GM08714 (cell line): ENCODE measurements around the gene ELSPBP1.
"Not testable (repeated sequence)": the region's sequence is repeated elsewhere in the genome, so short reads cannot be mapped to it uniquely, and the experiment has no call there.

Experiments
- H3K4me3 ChIP-seq: fragments of 200-500 bp; sonication (Bioruptor generic); 2 replicates; pipeline ENCODE4 v1.5.1; 2014; ENCODE audit warnings: mild to moderate bottlenecking, low read length, inconsistent platforms
- ZNF274 ChIP-seq: IDR thresholded peaks from 2 replicates; pipeline ENCODE4 v1.6.1; 2012; ENCODE audit warnings: mild to moderate bottlenecking, low read depth, low read length

Gene ELSPBP1

GRCh38 chr19:48061401-48062344, 67.2 kb downstream of the ELSPBP1 start:
- no peak for TF ChIP-seq ZNF274
- no peak overlapping the region for H3K4me3 ChIP-seq

DNA sequence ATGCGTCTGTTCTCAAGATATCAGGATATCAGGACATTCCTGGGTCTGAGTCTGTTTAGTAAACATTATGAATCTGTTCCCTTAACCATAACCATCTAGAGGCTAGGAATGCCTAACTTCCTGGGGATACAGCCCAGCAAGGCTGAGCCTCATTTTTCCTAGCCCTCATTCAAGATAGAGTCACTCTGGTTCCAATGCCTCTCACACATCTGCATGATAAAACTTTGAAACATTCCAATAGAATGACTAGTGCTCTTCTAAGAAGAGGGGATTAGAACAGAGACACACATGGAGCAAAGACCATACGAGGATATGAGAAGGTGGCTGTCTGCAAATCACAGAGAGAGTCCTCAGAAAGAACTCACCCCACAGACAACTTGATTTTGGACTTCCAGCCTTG, 70.1 kb downstream of the ELSPBP1 start:
- H3K4me3 ChIP-seq: no peak overlapping the region

DNA sequence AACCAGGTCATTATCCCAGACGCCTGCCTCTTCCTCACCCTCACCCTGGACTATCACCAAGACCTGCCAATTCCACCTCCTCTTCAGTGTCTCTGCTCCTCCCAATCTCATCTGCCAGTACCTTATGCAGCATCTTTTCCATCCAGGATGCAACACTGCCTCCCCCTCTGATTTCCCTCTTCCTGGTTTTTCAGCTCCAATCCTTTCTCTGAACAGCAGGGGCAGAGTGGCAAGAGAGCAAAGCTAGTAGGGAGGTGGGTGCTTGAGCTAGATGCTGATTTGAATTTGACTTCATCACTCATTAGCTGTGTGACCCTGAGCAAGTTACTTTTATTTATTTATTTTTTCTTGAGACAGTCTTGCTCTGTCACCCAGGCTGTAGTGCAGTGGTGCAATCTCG, 75.0 kb downstream of the ELSPBP1 start:
- no peak for TF ChIP-seq ZNF274
- H3K4me3 ChIP-seq: no peak overlapping the region

More for the DNA sequence above, 70.1 kb downstream of the ELSPBP1 start:
- no peak for TF ChIP-seq ZNF274

DNA sequence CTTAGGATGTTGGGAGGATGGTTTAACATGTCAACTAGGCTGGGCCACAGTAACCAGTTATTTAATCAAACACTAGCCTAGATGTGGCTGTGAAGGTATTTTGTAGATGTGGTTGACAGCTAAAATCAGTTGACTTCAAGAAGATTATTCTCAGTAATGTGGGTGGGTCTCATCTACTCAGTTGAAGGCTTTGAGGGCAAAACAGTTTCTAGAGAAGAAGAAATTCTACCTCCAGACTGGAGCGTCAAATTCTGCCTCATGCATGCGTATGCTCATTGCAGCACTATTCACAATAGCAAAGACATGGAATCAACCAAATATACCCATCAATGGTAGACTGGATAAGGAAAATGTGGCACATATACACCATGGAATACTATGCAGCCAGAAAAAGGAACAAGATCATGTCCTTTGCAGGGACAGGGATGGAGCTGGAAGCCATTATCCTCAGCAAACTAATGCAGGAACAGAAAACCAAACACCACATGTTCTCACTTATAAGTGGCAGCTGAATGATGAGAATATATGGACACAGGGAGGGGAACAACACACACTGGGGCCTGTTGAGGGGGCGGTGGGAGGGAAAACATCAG, 75.8 kb downstream of the ELSPBP1 start:
- H3K4me3 ChIP-seq: not testable (repeated sequence)
